ENCODE data around the gene TSC22D1. TPM values are rescaled to one million over a fixed set of nuclear protein-coding genes. Genes with fewer than 3 reads are reported as not detected.
A peak's percentile ranks its signal among the peaks of the same experiment; 100 is the strongest.

Gene TSC22D1
- total RNA-seq, 1 experiment from 2014 or later = 79.2 TPM

GRCh38 chr13:44435919-44436510 is 140.1 kb downstream of the TSC22D1 start:
- Histone ChIP-seq H2AFZ (no peak overlapping the region), H4K20me1 (ENCODE audit: insufficient read depth) (peaks cover 15% of the 10 kb centered on the region), H3K36me3 (ENCODE audit: low read depth) (peaks cover 23% of the 10 kb centered on the region), H3K27ac (peak overlapping the region; percentile 93), H3K4me3 (peak overlapping the region; percentile 86), H3K9me2 (ENCODE audit: insufficient read depth) (no peaks in the 10 kb centered on the region), H3K27me3 (ENCODE audit: insufficient read depth, low read depth) (no peaks in the 10 kb centered on the region), H3K4me2 (peak overlapping the region; percentile 90), H3K9me3 (ENCODE audit: insufficient read depth, low read depth) (no peaks in the 10 kb centered on the region), H3F3A (ENCODE audit: insufficient read depth, low read depth) (peaks cover 57% of the 10 kb centered on the region), H3K4me1 (replicated peaks; ENCODE audit: insufficient read depth) (peaks cover 33% of the 10 kb centered on the region), H3K79me2 (ENCODE audit: low read depth) (peaks cover 62% of the 10 kb centered on the region)
- BruUV-seq (replicated peaks) = TSS peak; percentile 71
- intact Hi-C loops (cut with micrococcal nuclease; ENCODE audit: unreplicated experiment) = loop anchor here (1.0 to 5.0 kb wide), 6 partner anchors 36 to 449 kb away; no protein-coding TSS in a partner anchor
- no peak for DNase-seq
- TF ChIP-seq CTCF (conservative IDR thresholded peaks at IDR 0.05) (no peak), EZH2 (IDR thresholded peaks at IDR 0.05; ENCODE audit: low read depth) (no peak)
- POLR2A ChIA-PET (ENCODE audit: unreplicated experiment) = interaction anchor here (0.5 to 1.5 kb wide), 8 partner anchors 32 to 979 kb away, joined by 3 to 14 read pairs (median 8); no protein-coding TSS in a partner anchor
- CTCF ChIA-PET = interaction anchor here (1.0 kb wide), 1 partner anchor 193 kb away, joined by 3 read pairs; no protein-coding TSS in a partner anchor

DNA sequence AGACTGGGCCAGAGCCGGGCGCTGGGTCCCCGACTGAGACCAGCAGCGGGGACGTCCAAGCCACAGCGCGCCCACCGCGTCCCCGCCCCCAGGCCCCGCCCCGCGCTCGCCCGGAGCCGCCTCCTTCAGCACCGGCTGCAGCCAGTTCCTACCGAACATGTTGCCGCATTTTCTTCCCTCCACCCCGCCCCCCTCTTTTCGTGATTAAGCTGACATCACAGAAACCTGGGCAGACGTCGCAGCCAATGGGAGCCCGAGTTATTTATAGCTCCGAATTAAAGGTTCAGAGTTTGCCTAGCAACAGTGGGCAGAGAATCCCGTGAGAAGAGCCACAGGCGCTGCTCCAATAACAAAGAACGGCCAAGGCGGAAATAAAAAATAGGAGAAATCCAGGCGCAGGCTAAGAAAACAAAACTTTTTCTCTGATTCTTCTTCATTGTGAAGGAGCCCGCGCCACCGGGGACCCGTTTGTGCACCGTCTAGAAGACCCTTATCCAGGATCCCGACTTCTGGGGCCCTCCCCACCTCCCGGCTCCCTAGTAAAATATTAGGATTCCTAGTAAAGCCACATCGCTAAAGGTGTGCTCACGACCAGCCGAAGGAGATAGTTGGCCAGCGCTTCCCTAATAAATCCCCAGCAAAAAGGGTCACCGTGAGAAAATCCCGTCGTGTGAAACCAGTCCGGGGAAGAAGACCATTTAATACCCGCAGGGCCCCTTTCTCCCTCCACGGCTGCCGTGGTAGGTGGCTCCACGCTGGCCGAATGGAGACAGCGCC is 140.8 kb downstream of the TSC22D1 start:
- Histone ChIP-seq H3K4me2 (peak overlapping the region; percentile 90), H4K20me1 (ENCODE audit: insufficient read depth) (peaks cover 15% of the 10 kb centered on the region), H3F3A (ENCODE audit: insufficient read depth, low read depth) (peaks cover 57% of the 10 kb centered on the region)

More for the DNA sequence above, 140.8 kb downstream of the TSC22D1 start:
- H3K4me3 ChIP-seq = peak overlapping the region; percentile 86
- peaks cover 57% of the 10 kb centered on the region for H3K79me2 ChIP-seq (ENCODE audit: low read depth)
- intact Hi-C loops (cut with micrococcal nuclease; ENCODE audit: unreplicated experiment) = loop anchor here (1.0 to 5.0 kb wide), 5 partner anchors 37 to 448 kb away; no protein-coding TSS in a partner anchor
- H3K9me3 ChIP-seq (ENCODE audit: insufficient read depth, low read depth) = no peaks in the 10 kb centered on the region
- no peaks in the 10 kb centered on the region for H3K9me2 ChIP-seq (ENCODE audit: insufficient read depth)
- H3K27ac ChIP-seq = peak overlapping the region; percentile 93
- no peaks in the 10 kb centered on the region for H3K27me3 ChIP-seq (ENCODE audit: insufficient read depth, low read depth)
- H3K36me3 ChIP-seq (ENCODE audit: low read depth) = peaks cover 23% of the 10 kb centered on the region
- H2AFZ ChIP-seq = no peak overlapping the region
- TF ChIP-seq EZH2 (IDR thresholded peaks at IDR 0.05; ENCODE audit: low read depth) (no peak), CTCF (conservative IDR thresholded peaks at IDR 0.05) (no peak)
- POLR2A ChIA-PET (ENCODE audit: unreplicated experiment) = interaction anchor here (0.6 to 1.4 kb wide), 18 partner anchors 28 to 430 kb away, joined by 3 to 30 read pairs (median 8); no protein-coding TSS in a partner anchor
- DNase-seq = peak; percentile 87 to 90
- TSS peak; percentile 98 for BruUV-seq (replicated peaks)
- CTCF ChIA-PET = interaction anchor here (0.6 to 0.9 kb wide), 4 partner anchors 38 to 293 kb away, joined by 3 to 29 read pairs (median 4); no protein-coding TSS in a partner anchor
- peaks cover 33% of the 10 kb centered on the region for H3K4me1 ChIP-seq (replicated peaks; ENCODE audit: insufficient read depth)

Measured in PC-9 (cell line).